ENCODE results near the gene PPP2R2C. TPM values are rescaled to one million over a fixed set of nuclear protein-coding genes. Genes with fewer than 3 reads are reported as not detected.

Gene PPP2R2C
- polyA plus RNA-seq, 1 donor from 2014 or later, result 34.4 TPM

DNA sequence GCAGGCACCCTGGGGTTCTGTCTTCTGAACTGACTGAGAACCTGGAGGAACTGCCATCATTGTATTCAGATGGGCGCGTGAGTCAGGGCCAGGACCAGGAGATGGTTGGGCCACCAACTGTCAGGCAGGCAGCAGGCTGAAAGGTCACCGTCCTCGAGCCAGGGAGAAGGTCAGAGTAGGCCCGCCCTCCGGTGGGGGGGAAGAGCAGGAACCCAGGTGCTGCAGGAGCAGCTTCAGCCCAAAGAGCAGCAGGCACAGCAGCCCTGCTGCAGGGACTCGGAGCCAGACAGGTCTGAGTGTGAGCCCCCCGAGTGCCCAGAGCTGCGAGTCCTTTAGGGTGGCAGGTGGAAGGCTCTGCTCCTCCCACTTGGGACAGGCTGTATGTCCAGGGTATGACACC, 176.4 kb downstream of the PPP2R2C start:
- Histone ChIP-seq H3K4me2 (ENCODE audit: low read length) (no peak overlapping the region), H3K9me3 (ENCODE audit: low read length) (no peaks in the 10 kb centered on the region), H3K36me3 (ENCODE audit: insufficient read depth, low read length) (no peaks in the 10 kb centered on the region), H3F3A (ENCODE audit: insufficient read depth, low read length, poor library complexity, severe bottlenecking) (no peaks in the 10 kb centered on the region), H3K27ac (ENCODE audit: low read length) (no peak overlapping the region), H3K9me2 (ENCODE audit: insufficient read depth, low read length) (no peaks in the 10 kb centered on the region), H4K20me1 (ENCODE audit: insufficient read depth) (no peaks in the 10 kb centered on the region), H3K27me3 (ENCODE audit: insufficient read depth, low read depth, low read length) (no peaks in the 10 kb centered on the region), H3K79me2 (replicated peaks; ENCODE audit: insufficient read depth, low read length) (no peaks in the 10 kb centered on the region), H3K4me3 (ENCODE audit: low read length) (no peak overlapping the region), H2AFZ (ENCODE audit: low read depth, low read length) (no peak overlapping the region), H3K9ac (ENCODE audit: low read length) (no peak overlapping the region)
- TF ChIP-seq TAF1 (IDR thresholded peaks at IDR 0.05; ENCODE audit: low read depth) (no peak), POLR2AphosphoS5 (IDR thresholded peaks at IDR 0.05) (no peak), EP300 (conservative IDR thresholded peaks at IDR 0.05; ENCODE audit: poor library complexity, severe bottlenecking) (no peak), EZH2 (IDR thresholded peaks at IDR 0.05; ENCODE audit: borderline replicate concordance, insufficient read depth, low read length, poor library complexity, severe bottlenecking) (no peak), RAD21 (conservative IDR thresholded peaks at IDR 0.05) (no peak), MXI1 (conservative IDR thresholded peaks at IDR 0.05; ENCODE audit: poor library complexity, severe bottlenecking) (no peak), SMC3 (conservative IDR thresholded peaks at IDR 0.05; ENCODE audit: poor library complexity) (no peak)
- TF ChIP-seq, protein P1, sequence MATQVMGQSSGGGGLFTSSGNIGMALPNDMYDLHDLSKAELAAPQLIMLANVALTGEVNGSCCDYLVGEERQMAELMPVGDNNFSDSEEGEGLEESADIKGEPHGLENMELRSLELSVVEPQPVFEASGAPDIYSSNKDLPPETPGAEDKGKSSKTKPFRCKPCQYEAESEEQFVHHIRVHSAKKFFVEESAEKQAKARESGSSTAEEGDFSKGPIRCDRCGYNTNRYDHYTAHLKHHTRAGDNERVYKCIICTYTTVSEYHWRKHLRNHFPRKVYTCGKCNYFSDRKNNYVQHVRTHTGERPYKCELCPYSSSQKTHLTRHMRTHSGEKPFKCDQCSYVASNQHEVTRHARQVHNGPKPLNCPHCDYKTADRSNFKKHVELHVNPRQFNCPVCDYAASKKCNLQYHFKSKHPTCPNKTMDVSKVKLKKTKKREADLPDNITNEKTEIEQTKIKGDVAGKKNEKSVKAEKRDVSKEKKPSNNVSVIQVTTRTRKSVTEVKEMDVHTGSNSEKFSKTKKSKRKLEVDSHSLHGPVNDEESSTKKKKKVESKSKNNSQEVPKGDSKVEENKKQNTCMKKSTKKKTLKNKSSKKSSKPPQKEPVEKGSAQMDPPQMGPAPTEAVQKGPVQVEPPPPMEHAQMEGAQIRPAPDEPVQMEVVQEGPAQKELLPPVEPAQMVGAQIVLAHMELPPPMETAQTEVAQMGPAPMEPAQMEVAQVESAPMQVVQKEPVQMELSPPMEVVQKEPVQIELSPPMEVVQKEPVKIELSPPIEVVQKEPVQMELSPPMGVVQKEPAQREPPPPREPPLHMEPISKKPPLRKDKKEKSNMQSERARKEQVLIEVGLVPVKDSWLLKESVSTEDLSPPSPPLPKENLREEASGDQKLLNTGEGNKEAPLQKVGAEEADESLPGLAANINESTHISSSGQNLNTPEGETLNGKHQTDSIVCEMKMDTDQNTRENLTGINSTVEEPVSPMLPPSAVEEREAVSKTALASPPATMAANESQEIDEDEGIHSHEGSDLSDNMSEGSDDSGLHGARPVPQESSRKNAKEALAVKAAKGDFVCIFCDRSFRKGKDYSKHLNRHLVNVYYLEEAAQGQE (IDR thresholded peaks at IDR 0.05; ENCODE audit: borderline replicate concordance), result no peak
- TF ChIP-seq, protein P2, sequence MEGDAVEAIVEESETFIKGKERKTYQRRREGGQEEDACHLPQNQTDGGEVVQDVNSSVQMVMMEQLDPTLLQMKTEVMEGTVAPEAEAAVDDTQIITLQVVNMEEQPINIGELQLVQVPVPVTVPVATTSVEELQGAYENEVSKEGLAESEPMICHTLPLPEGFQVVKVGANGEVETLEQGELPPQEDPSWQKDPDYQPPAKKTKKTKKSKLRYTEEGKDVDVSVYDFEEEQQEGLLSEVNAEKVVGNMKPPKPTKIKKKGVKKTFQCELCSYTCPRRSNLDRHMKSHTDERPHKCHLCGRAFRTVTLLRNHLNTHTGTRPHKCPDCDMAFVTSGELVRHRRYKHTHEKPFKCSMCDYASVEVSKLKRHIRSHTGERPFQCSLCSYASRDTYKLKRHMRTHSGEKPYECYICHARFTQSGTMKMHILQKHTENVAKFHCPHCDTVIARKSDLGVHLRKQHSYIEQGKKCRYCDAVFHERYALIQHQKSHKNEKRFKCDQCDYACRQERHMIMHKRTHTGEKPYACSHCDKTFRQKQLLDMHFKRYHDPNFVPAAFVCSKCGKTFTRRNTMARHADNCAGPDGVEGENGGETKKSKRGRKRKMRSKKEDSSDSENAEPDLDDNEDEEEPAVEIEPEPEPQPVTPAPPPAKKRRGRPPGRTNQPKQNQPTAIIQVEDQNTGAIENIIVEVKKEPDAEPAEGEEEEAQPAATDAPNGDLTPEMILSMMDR (IDR thresholded peaks at IDR 0.05; ENCODE audit: poor library complexity, severe bottlenecking), result no peak

DNA sequence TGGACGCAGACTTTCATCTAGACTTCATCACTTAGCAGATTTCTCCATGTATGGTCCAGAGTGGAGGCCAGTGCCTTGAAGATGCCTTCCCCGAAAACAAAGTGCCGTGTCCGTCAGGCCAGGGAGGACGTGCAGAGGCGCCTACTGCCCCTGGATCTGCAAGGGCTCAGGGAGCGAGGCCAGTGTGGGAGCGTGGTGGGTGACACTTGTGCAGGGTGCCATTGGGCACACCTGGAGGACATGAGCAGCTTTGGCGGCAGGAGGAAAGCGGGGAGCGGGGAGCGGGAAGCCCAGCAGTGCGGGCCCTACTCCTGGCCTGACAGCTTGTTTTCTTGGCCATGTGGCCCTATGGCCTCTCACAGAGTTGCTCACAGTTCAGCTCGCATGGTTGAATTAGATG, 176.9 kb downstream of the PPP2R2C start:
- no peaks in the 10 kb centered on the region for H3K36me3 ChIP-seq (ENCODE audit: insufficient read depth, low read length)

More for the DNA sequence above, 176.9 kb downstream of the PPP2R2C start:
- H3K9ac ChIP-seq (ENCODE audit: low read length), result no peak overlapping the region
- H3K9me2 ChIP-seq (ENCODE audit: insufficient read depth, low read length), result no peaks in the 10 kb centered on the region
- no peaks in the 10 kb centered on the region for H4K20me1 ChIP-seq (ENCODE audit: insufficient read depth)
- no peak overlapping the region for H3K4me3 ChIP-seq (ENCODE audit: low read length)
- no peak overlapping the region for H3K27ac ChIP-seq (ENCODE audit: low read length)
- no peak for TF ChIP-seq EZH2 (IDR thresholded peaks at IDR 0.05; ENCODE audit: borderline replicate concordance, insufficient read depth, low read length, poor library complexity, severe bottlenecking)
- TF ChIP-seq SMC3 (conservative IDR thresholded peaks at IDR 0.05; ENCODE audit: poor library complexity), result no peak
- no peak for TF ChIP-seq RAD21 (conservative IDR thresholded peaks at IDR 0.05)
- no peak for TF ChIP-seq MXI1 (conservative IDR thresholded peaks at IDR 0.05; ENCODE audit: poor library complexity, severe bottlenecking)
- TF ChIP-seq, protein P2 (IDR thresholded peaks at IDR 0.05; ENCODE audit: poor library complexity, severe bottlenecking), result no peak
- no peak for TF ChIP-seq POLR2AphosphoS5 (IDR thresholded peaks at IDR 0.05)
- no peak for TF ChIP-seq TAF1 (IDR thresholded peaks at IDR 0.05; ENCODE audit: low read depth)
- TF ChIP-seq, protein P1 (IDR thresholded peaks at IDR 0.05; ENCODE audit: borderline replicate concordance), result no peak
- H3K9me3 ChIP-seq (ENCODE audit: low read length), result no peaks in the 10 kb centered on the region
- H3K79me2 ChIP-seq (replicated peaks; ENCODE audit: insufficient read depth, low read length), result no peaks in the 10 kb centered on the region
- H2AFZ ChIP-seq (ENCODE audit: low read depth, low read length), result no peak overlapping the region
- H3K4me2 ChIP-seq (ENCODE audit: low read length), result no peak overlapping the region
- no peaks in the 10 kb centered on the region for H3K27me3 ChIP-seq (ENCODE audit: insufficient read depth, low read depth, low read length)
- no peaks in the 10 kb centered on the region for H3F3A ChIP-seq (ENCODE audit: insufficient read depth, low read length, poor library complexity, severe bottlenecking)
